ENCODE results near the gene TMEM235. TPM values are rescaled to one million over a fixed set of nuclear protein-coding genes. Genes with fewer than 3 reads are reported as not detected.

Gene TMEM235
- total RNA-seq, 4 donors from 2014 or later = not detected

- Histone ChIP-seq H3K27me3 (no peaks in the 10 kb centered on the region), H3K36me3 (no peaks in the 10 kb centered on the region), H3K9me3 (no peaks in the 10 kb centered on the region), H3K4me1 (peaks cover 0 to 16% of the 10 kb centered on the region in 2 donors), H3K27ac (peak overlapping the region in 1 of 3 donors; percentile 24), H3K4me3 (replicated peaks in 1 of 3) (no peak overlapping the region)
- DNase-seq = peak; percentile 62 to 65
- intact Hi-C loops (cut with DNase I) = no loop called here
- TF ChIP-seq POLR2A (IDR thresholded peaks at IDR 0.05) = no peak
- TF ChIP-seq CTCF (IDR thresholded peaks at IDR 0.05) = no peak
- whole genome bisulfite sequencing, 2 donors = 51 to 70% methylated on average over 14 to 15 of the region's 17 CpGs
Measured at GRCh38 chr17:78281249-78281845, 49.9 kb downstream of the TMEM235 start.

DNA sequence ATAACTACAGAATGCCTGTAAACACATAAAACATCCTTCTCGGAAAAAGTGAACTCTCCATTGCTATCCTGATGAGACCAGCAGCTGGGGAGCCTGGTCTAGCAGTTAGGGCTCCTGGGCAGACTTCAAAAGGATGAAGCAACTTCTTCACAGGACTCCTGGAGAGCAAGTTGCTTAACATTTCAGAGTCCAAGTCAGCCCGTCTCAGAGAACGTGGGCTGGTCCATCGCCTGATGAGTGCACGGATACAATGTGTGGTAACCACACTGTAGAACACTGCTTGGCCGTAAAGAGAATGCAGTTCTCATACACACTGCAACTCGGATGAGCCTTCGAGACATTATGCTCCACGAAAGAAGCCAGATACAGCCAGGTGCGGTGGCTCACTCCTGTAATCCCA is 52.7 kb downstream of the TMEM235 start:
- intact Hi-C loops (cut with DNase I) = no loop called here
- Histone ChIP-seq H3K27ac (no peak overlapping the region), H3K4me1 (peaks cover 0 to 9% of the 10 kb centered on the region in 2 donors), H3K9me3 (no peaks in the 10 kb centered on the region), H3K36me3 (no peaks in the 10 kb centered on the region), H3K4me3 (replicated peaks in 1 of 3) (no peak overlapping the region), H3K27me3 (no peaks in the 10 kb centered on the region)
- TF ChIP-seq CTCF (IDR thresholded peaks at IDR 0.05) (no peak), POLR2A (IDR thresholded peaks at IDR 0.05) (no peak)
- WGBS, 2 donors = 72 to 85% methylated on average over 9 to 10 of the region's 10 CpGs
- no peak for DNase-seq

DNA sequence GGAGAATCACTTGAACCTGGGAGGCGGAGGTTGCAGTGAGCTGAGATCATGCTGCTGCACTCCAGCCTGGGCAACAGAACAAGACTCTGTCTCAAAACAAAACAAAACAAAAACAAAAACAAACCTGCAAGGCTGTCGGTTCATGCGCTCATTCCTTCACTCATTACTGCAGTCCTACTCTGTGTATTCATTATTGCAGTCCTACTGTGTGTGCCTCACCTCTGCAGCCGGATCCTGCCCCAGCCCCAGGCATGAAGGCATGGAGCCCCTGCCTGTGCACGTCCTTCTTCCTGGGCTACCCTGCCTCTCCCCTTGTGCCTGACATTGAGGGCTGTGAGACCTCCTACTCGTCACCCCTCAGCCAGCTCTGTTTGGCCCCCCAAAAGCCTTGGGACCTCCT is 57.6 kb downstream of the TMEM235 start:
- Histone ChIP-seq H3K4me3 (replicated peaks in 1 of 3) (no peak overlapping the region), H3K36me3 (no peaks in the 10 kb centered on the region), H3K27me3 (no peaks in the 10 kb centered on the region), H3K9me3 (no peaks in the 10 kb centered on the region), H3K27ac (no peak overlapping the region), H3K4me1 (no peaks in the 10 kb centered on the region)
- DNase-seq = no peak
- TF ChIP-seq POLR2A (IDR thresholded peaks at IDR 0.05) (no peak), CTCF (IDR thresholded peaks at IDR 0.05) (no peak)
- intact Hi-C loops (cut with DNase I) = no loop called here
- 83 to 85% methylated on average over 6 of the region's 6 CpGs for WGBS, 2 donors

DNA sequence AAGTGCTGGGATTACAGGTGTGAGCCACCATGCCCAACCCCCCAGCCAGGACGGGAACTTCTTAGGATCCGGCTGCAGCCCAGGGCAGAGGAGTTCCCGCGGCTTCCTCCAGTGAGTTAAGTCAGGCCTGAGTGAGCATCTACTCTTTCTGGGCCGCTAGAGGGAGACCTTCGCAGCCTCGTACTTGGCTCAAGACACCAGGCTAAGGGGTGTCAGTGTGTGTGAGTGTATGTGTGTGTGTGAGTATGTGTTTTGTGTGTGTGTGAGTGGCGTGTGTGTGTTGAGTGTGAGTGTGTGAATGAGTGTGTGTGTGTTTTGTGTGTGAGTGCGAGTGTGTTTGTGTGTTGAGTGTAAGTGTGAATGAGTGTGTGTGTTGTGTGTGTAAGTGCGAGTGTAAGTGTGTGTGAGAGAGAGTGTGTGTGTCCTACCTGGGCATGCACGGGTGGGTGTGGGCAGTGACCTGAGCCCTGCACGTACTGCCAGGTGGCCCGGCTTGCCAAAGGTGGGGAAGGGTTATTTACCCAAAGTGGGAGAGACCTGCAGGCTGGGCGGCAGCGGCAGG is 58.5 kb downstream of the TMEM235 start:
- no peaks in the 10 kb centered on the region for H3K9me3 ChIP-seq
- intact Hi-C loops (cut with DNase I) = loop anchor here (5.0 kb wide), 1 partner anchor 132 kb away; no protein-coding TSS in a partner anchor
- no peak overlapping the region for H3K27ac ChIP-seq
- DNase-seq = peak; percentile 80 to 83
- H3K4me3 ChIP-seq (replicated peaks in 1 of 3) = no peak overlapping the region
- no peaks in the 10 kb centered on the region for H3K27me3 ChIP-seq
- no peak for TF ChIP-seq POLR2A (IDR thresholded peaks at IDR 0.05)
- peak; percentile 42 to 99 (median 78) for TF ChIP-seq CTCF (IDR thresholded peaks at IDR 0.05)
- no peaks in the 10 kb centered on the region for H3K36me3 ChIP-seq
- WGBS, 2 donors = 25 to 26% methylated on average over 14 to 15 of the region's 15 CpGs
- no peaks in the 10 kb centered on the region for H3K4me1 ChIP-seq

Small RNAs within 50 kb of the gene (small RNA-seq; reads per million reads assigned to genes)
- gene AC087645.1 = not detected

Other genes starting within 250 kb of the TMEM235 start
- 10 to 100 TPM in 3 of 4 donors, 1 to 10 TPM in 1; 10.0 to 22.8 (median 20.4) TPM for gene TMC6, start 102.9 kb upstream of the TMEM235 start, total RNA-seq
- 1 to 10 TPM; 1.4 to 4.7 (median 1.9) TPM for gene TMC8, start 100.9 kb upstream of the TMEM235 start, total RNA-seq
- gene C17orf99, start 85.2 kb upstream of the TMEM235 start, total RNA-seq = not detected
- gene SYNGR2, start 63.0 kb upstream of the TMEM235 start, total RNA-seq = 10 to 100 TPM; 47.9 to 83.8 (median 70.7) TPM
- 1 to 10 TPM; 1.1 to 2.7 (median 1.9) TPM for gene TK1, start 44.6 kb upstream of the TMEM235 start, total RNA-seq
- 10 to 100 TPM; 21.3 to 36.9 (median 33.5) TPM for gene AFMID, start 44.3 kb upstream of the TMEM235 start, total RNA-seq
- under 1 TPM in 3 of 4 donors, not detected in 1; 0.11 to 0.83 (median 0.13) TPM for gene BIRC5, start 17.4 kb upstream of the TMEM235 start, total RNA-seq
- gene SOCS3, start 128.4 kb downstream of the TMEM235 start, total RNA-seq = 100 to 1,000 TPM in 1 of 4 donors, 10 to 100 TPM in 2, 1 to 10 TPM in 1; 9.2 to 110 (median 33.3) TPM
- gene PGS1, start 147.0 kb downstream of the TMEM235 start, total RNA-seq = 10 to 100 TPM; 41.2 to 87.2 (median 69.1) TPM